B cell (primary cell): ENCODE results near the gene PRDX3. TPM values are rescaled to one million over a fixed set of nuclear protein-coding genes. Genes with fewer than 3 reads are reported as not detected.

Source experiments
- ATAC-seq: fragments of 200-7000 bp; cut with Tn5 transposase; one replicate; pipeline ENCODE4 v1.10.0; 2021; ENCODE audit warnings: low read depth, mild to moderate bottlenecking, moderate number of reproducible peaks, moderate library complexity
- CTCF ChIA-PET: fragments of 350-600 bp; sonication (Branson Sonifier 250); formaldehyde crosslinking; loops from one replicate; lab custom pipeline; 2021; ENCODE audit warnings: antibody characterized with exemption, inconsistent platforms; lab: Charles Lee
- POLR2A ChIA-PET: fragments of 350-600 bp; sonication (Branson Sonifier 250); formaldehyde crosslinking; loops from one replicate; lab custom pipeline; 2021; ENCODE audit warnings: antibody characterized with exemption; lab: Charles Lee
- DNase-seq: peaks from one replicate; pipeline ENCODE4 v3.0.0; 2013
- H2AFZ ChIP-seq: 2 replicates; pipeline ENCODE4 v1.6.1; 2012; ENCODE audit warnings: mild to moderate bottlenecking, low read depth, low read length; ENCODE audit not compliant: insufficient read depth, poor library complexity, severe bottlenecking
- H3K27ac ChIP-seq, 2 donors: 1 replicate in 1 of 2; 2 replicates in 1 of 2; pipeline ENCODE4 v1.5.1; 2012 to 2013; ENCODE audit warnings: low read length in 2 of 2, mild to moderate bottlenecking in 2 of 2, moderate library complexity in 1 of 2
- H3K27me3 ChIP-seq, 4 experiments: fragments of 200-600 bp in 1 of 4; sonication (generic) in 1 of 4; replicated peaks in 1 of 4; 1 replicate in 2 of 4; 2 replicates in 2 of 4; pipeline versions ENCODE4 v1.6.1 to v1.7.0; 2013 to 2016; ENCODE audit warnings: low read length in 3 of 4, mild to moderate bottlenecking in 2 of 4, mixed read lengths in 1 of 4, moderate library complexity in 1 of 4; ENCODE audit not compliant: insufficient read depth in 4 of 4, control insufficient read depth in 3 of 4; ENCODE audit errors: control extremely low read depth in 1 of 4
- H3K36me3 ChIP-seq, 2 experiments: replicated peaks in 1 of 2; 1 replicate in 1 of 2; 2 replicates in 1 of 2; pipeline versions ENCODE4 v1.6.1 to v1.7.1; 2013; ENCODE audit warnings: low read length in 1 of 2; ENCODE audit not compliant: insufficient read depth in 2 of 2, control insufficient read depth in 1 of 2; ENCODE audit errors: control extremely low read depth in 1 of 2, extremely low read depth in 1 of 2
- H3K4me1 ChIP-seq, 2 donors: fragments of 200-600 bp in 1 of 2; sonication (generic) in 1 of 2; 1 replicate in 1 of 2; 2 replicates in 1 of 2; pipeline versions ENCODE4 v1.5.1 to v1.6.1; 2013 to 2017; ENCODE audit warnings: low read length in 2 of 2; ENCODE audit not compliant: control insufficient read depth in 2 of 2, insufficient read depth in 2 of 2
- H3K4me2 ChIP-seq: replicated peaks from 2 replicates; pipeline ENCODE3; 2012; ENCODE audit warnings: mild to moderate bottlenecking, low read depth, low read length; ENCODE audit not compliant: poor library complexity, severe bottlenecking
- H3K4me3 ChIP-seq, 5 experiments: fragments of 200-600 bp in 1 of 5; sonication (generic) in 1 of 5; 1 replicate in 3 of 5; 2 replicates in 2 of 5; pipeline versions ENCODE4 v1.5.1 to v1.7.0; 2011 to 2016; ENCODE audit warnings: low read length in 4 of 5, mild to moderate bottlenecking in 4 of 5, low read depth in 2 of 5, control low read depth in 1 of 5, moderate library complexity in 1 of 5; ENCODE audit not compliant: insufficient read depth in 1 of 5; ENCODE audit errors: control extremely low read depth in 1 of 5, extremely low read depth in 1 of 5
- H3K79me2 ChIP-seq: fragments of 200-600 bp; sonication (generic); one replicate; pipeline ENCODE4 v1.6.0; 2016; ENCODE audit warnings: low read length; ENCODE audit not compliant: control insufficient read depth, insufficient read depth
- H3K9ac ChIP-seq: fragments of 200-600 bp; sonication (generic); 2 replicates; pipeline ENCODE4 v1.6.1; 2017; ENCODE audit warnings: mild to moderate bottlenecking, low read length, moderate library complexity
- H3K9me3 ChIP-seq, 3 donors: one replicate each; pipeline versions ENCODE4 v1.6.1 to v1.7.1; 2013; ENCODE audit warnings: low read length in 2 of 3; ENCODE audit not compliant: control insufficient read depth in 2 of 3, insufficient read depth in 1 of 3; ENCODE audit errors: control extremely low read depth in 1 of 3
- H4K20me1 ChIP-seq: 2 replicates; pipeline ENCODE4 v1.6.0; 2012; ENCODE audit warnings: mild to moderate bottlenecking, low read length; ENCODE audit not compliant: insufficient read depth, control insufficient read depth, poor library complexity, severe bottlenecking
- H3K27ac Mint-ChIP-seq: one replicate; pipeline ENCODE4 v1.8.0; 2021; ENCODE audit warnings: mixed read lengths
- H3K27me3 Mint-ChIP-seq: one replicate; pipeline ENCODE4 v1.8.0; 2021; ENCODE audit warnings: mixed read lengths
- H3K4me1 Mint-ChIP-seq: one replicate; pipeline ENCODE4 v1.8.0; 2021; ENCODE audit warnings: mixed read lengths
- H3K4me3 Mint-ChIP-seq: one replicate; pipeline ENCODE4 v1.8.0; 2021; ENCODE audit warnings: mixed read lengths
- H3K9me3 Mint-ChIP-seq: one replicate; pipeline ENCODE4 v1.8.0; 2022; ENCODE audit warnings: mixed read lengths; ENCODE audit not compliant: insufficient read depth
- CTCF ChIP-seq: fragments of 200-600 bp; IDR thresholded peaks from one replicate; pipeline ENCODE4 v1.8.0; 2022; ENCODE audit warnings: antibody characterized with exemption, mild to moderate bottlenecking
- EZH2 ChIP-seq: IDR thresholded peaks from 2 replicates; pipeline ENCODE4 v1.6.1; 2012; ENCODE audit warnings: borderline replicate concordance, low read depth, mild to moderate bottlenecking, moderate library complexity, low read length; ENCODE audit not compliant: insufficient read depth, poor library complexity, severe bottlenecking
- WGBS: methylation state at CpG from one replicate; pipeline ENCODE4 v1.1.5; 2013; ENCODE audit warnings: missing lambda C conversion rate; ENCODE audit not compliant: insufficient coverage; 5-methylcytosine and 5-hydroxymethylcytosine counted together
- intact Hi-C: fragments of 100-400 bp; cut with micrococcal nuclease; formaldehyde crosslinking; loops from one replicate; pipeline ENCODE4 v1.10.0; 2022
- polyA plus RNA-seq: library from polyadenylated mRNA; depleted of rRNA; stranded (reverse); fragments of >200 nt; gene quantifications from 2 replicates; pipeline ENCODE4 v1.2.3, GENCODE V29; 2012
- total RNA-seq, 2 donors: library from RNA; stranded (reverse); fragments of 120-200 nt in 1 of 2; gene quantifications; 1 replicate in 1 of 2; 2 replicates in 1 of 2; pipeline versions ENCODE4 v1.2.3 to v1.2.4, GENCODE V29; 2013 to 2022

The PRDX3 gene
- total and polyA plus RNA-seq, 2 donors (not counting 1 experiment from before 2014, with no cell fraction given): 18.0 to 36.3 TPM

- H3K27me3 Mint-ChIP-seq: no peaks in the 10 kb centered on the region
- intact Hi-C loops: loop anchor here (5.0 kb wide), 2 partner anchors 106 to 414 kb away; partner anchors contain the start of gene CACUL1
- ATAC-seq: no peak
- H3K4me3 ChIP-seq: peak overlapping the region in 1 of 5 experiments; percentile 79
- H3K36me3 ChIP-seq: peaks cover 6 to 30% of the 10 kb centered on the region in 2 experiments
- H3K27ac ChIP-seq: no peak overlapping the region
- peaks cover 20% of the 10 kb centered on the region for H3K4me1 Mint-ChIP-seq
- H3K4me1 ChIP-seq: peaks cover 7 to 19% of the 10 kb centered on the region in 2 donors
- ChIA-PET CTCF (interaction anchor here (1.5 to 1.9 kb wide), 2 partner anchors 31 to 323 kb away, joined by 5 to 6 read pairs; no protein-coding TSS in a partner anchor), POLR2A (no interaction called here)
- H3K4me2 ChIP-seq: peak overlapping the region; percentile 90
- no peak for DNase-seq
- WGBS: 77% methylated on average over 7 of the region's 8 CpGs
- peak overlapping the region; percentile 93 for H3K27ac Mint-ChIP-seq
- no peaks in the 10 kb centered on the region for H3K9me3 Mint-ChIP-seq
- TF ChIP-seq EZH2 (no peak), CTCF (no peak)
- H4K20me1 ChIP-seq: no peaks in the 10 kb centered on the region
- no peaks in the 10 kb centered on the region for H3K27me3 ChIP-seq
- peak overlapping the region; percentile 96 for H3K4me3 Mint-ChIP-seq
- no peaks in the 10 kb centered on the region for H3K79me2 ChIP-seq
- H3K9ac ChIP-seq: no peak overlapping the region
- H2AFZ ChIP-seq: peak overlapping the region; percentile 98
- H3K9me3 ChIP-seq: no peaks in the 10 kb centered on the region
Measured at GRCh38 chr10:119166564-119166963, 12.0 kb downstream of the PRDX3 start.

GRCh38 chr10:119166118-119166500 is 12.5 kb downstream of the PRDX3 start:
- peaks cover 5 to 26% of the 10 kb centered on the region in 2 experiments for H3K36me3 ChIP-seq
- H3K4me2 ChIP-seq: peak overlapping the region; percentile 90
- Mint-ChIP-seq H3K27me3 (no peaks in the 10 kb centered on the region), H3K27ac (peak overlapping the region; percentile 93), H3K4me1 (peaks cover 20% of the 10 kb centered on the region), H3K4me3 (peak overlapping the region; percentile 96), H3K9me3 (no peaks in the 10 kb centered on the region)
- no peaks in the 10 kb centered on the region for H3K9me3 ChIP-seq
- peak overlapping the region; percentile 46 to 86 (median 79) for H3K4me3 ChIP-seq
- WGBS: 71% methylated on average over 7 of the region's 7 CpGs
- no peaks in the 10 kb centered on the region for H3K27me3 ChIP-seq
- ChIA-PET POLR2A (interaction anchor here (0.6 kb wide), 1 partner anchor 242 kb away, joined by 5 read pairs; no protein-coding TSS in a partner anchor), CTCF (interaction anchor here (1.5 to 1.6 kb wide), 2 partner anchors 32 to 323 kb away, joined by 5 to 6 read pairs; no protein-coding TSS in a partner anchor)
- H3K27ac ChIP-seq: peak overlapping the region; percentile 72 to 80
- H2AFZ ChIP-seq: peak overlapping the region; percentile 98
- intact Hi-C loops: loop anchor here (5.0 kb wide), 2 partner anchors 106 to 414 kb away; partner anchors contain the start of gene CACUL1
- TF ChIP-seq CTCF: no peak
- no peak for TF ChIP-seq EZH2
- no peaks in the 10 kb centered on the region for H4K20me1 ChIP-seq
- peak overlapping the region; percentile 93 for H3K9ac ChIP-seq
- H3K79me2 ChIP-seq: no peaks in the 10 kb centered on the region
- DNase-seq: no peak
- peak; percentile 1 for ATAC-seq
- H3K4me1 ChIP-seq: peaks cover 7 to 19% of the 10 kb centered on the region in 2 donors
